H1 (cell line): Measurements from ENCODE around the gene POLR3K. TPM values are rescaled to one million over a fixed set of nuclear protein-coding genes. Genes with fewer than 3 reads are reported as not detected.

Experiments
- GABPA ChIP-seq: IDR thresholded peaks from 2 replicates; pipeline ENCODE4 v1.6.1; 2011; ENCODE audit warnings: mild to moderate bottlenecking, low read length, moderate library complexity, borderline replicate concordance; ENCODE audit not compliant: insufficient read depth
- SAP30 ChIP-seq: fragments of 300-600 bp; sonication (generic); IDR thresholded peaks from 2 replicates; pipeline ENCODE4 v1.7.1; 2012; ENCODE audit warnings: low read length, moderate library complexity, mild to moderate bottlenecking, inconsistent platforms; ENCODE audit not compliant: insufficient read depth, insufficient replicate concordance
- polyA plus RNA-seq, 7 experiments: library from polyadenylated mRNA; depleted of rRNA in 3 of 7; stranded (reverse) in 5 of 7; unstranded in 2 of 7; fragments of >200 nt in 5 of 7; fragments of 200-250 nt in 2 of 7; gene quantifications; 1 replicate in 5 of 7; 2 replicates in 1 of 7; 4 replicates in 1 of 7; pipeline versions ENCODE4 v1.2.1 to v1.2.3, GENCODE V29; 2011 to 2013; ENCODE audit warnings: missing spikeins in 2 of 7, mixed read lengths in 2 of 7
- total RNA-seq: library from RNA; stranded (reverse); fragmentation: NEBNext Ultra II Directional; extraction: Animal tissue kit (Norgen Biotek cat#: 25700); gene quantifications from 2 replicates; pipeline ENCODE4 v1.2.1, GENCODE V29; 2021

Gene POLR3K
- total and polyA plus RNA-seq, 2 of the 8 experiments (the other 6 are each of a cell fraction or from before 2014, with no cell fraction given) = 45.4 to 80.5 TPM

DNA sequence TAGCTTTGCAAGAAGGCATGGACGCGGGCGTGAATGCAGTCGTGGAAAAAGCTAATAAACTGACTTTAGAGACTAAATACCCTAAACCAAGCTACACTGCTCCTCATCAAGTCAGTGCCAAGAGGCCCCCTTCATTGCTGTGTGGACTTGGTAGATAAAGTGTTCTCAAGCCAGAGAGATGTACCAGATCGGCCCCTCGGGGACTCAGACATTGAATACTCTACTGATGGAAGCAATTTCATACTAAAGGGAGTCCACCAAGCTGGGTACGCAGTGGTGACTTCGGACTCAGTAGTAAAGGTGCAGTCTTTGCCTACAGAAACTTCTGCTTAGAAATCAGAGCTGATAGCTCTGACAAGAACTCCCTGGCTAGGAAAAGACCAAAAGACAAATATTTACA is 8.8 kb downstream of the POLR3K start (continued):
- TF ChIP-seq GABPA = no peak
- TF ChIP-seq SAP30 = no peak
